Calu3 (cell line): ENCODE results near the gene TNRC6C. TPM values are rescaled to one million over a fixed set of nuclear protein-coding genes. Genes with fewer than 3 reads are reported as not detected.

Experiments used
- BruUV-seq: library from RNA; stranded (reverse); fragments of 400-500 nt; replicated peaks from 2 replicates; lab custom pipeline; 2021; lab: Mats Ljungman, UMichigan
- CTCF ChIA-PET: fragments of 300-600 bp; sonication (Branson Sonifier 250); formaldehyde crosslinking; loops from one replicate; lab custom pipeline; 2022; ENCODE audit warnings: antibody characterized with exemption; lab: Charles Lee
- DNase-seq: peaks from one replicate; pipeline ENCODE4 v3.0.0; 2022
- H3K27ac Mint-ChIP-seq: one replicate; pipeline ENCODE4 v1.8.0; 2022; ENCODE audit warnings: mixed read lengths; ENCODE audit not compliant: unreplicated experiment
- H3K27me3 Mint-ChIP-seq: one replicate; pipeline ENCODE4 v1.8.0; 2022; ENCODE audit warnings: mixed read lengths; ENCODE audit not compliant: unreplicated experiment
- H3K36me3 Mint-ChIP-seq: one replicate; pipeline ENCODE4 v1.8.0; 2022; ENCODE audit warnings: mild to moderate bottlenecking, moderate library complexity, mixed read lengths; ENCODE audit not compliant: insufficient read depth, unreplicated experiment
- H3K4me1 Mint-ChIP-seq: one replicate; pipeline ENCODE4 v1.8.0; 2022; ENCODE audit warnings: mild to moderate bottlenecking, low read depth, mixed read lengths; ENCODE audit not compliant: unreplicated experiment
- H3K4me3 Mint-ChIP-seq: one replicate; pipeline ENCODE4 v1.8.0; 2022; ENCODE audit warnings: mild to moderate bottlenecking, low read depth, moderate library complexity, mixed read lengths; ENCODE audit not compliant: unreplicated experiment
- H3K9me3 Mint-ChIP-seq: one replicate; pipeline ENCODE4 v1.8.0; 2022; ENCODE audit warnings: low read depth, mixed read lengths; ENCODE audit not compliant: unreplicated experiment
- intact Hi-C: fragments of 100-400 bp; cut with micrococcal nuclease; formaldehyde crosslinking; loops from one replicate; pipeline ENCODE4 v1.10.0; 2022; ENCODE audit not compliant: unreplicated experiment
- total RNA-seq: library from RNA; stranded (reverse); gene quantifications from 2 replicates; pipeline ENCODE4 v1.2.3, GENCODE V29; 2022
- TF ChIP-seq, protein P1 (sequence below): fragments of 200-600 bp; IDR thresholded peaks from one replicate; pipeline ENCODE4 v1.8.0; 2022; ENCODE audit warnings: antibody characterized with exemption; ENCODE audit not compliant: unreplicated experiment

Gene TNRC6C
- total RNA-seq, 1 experiment from 2014 or later, result 18.2 TPM

DNA sequence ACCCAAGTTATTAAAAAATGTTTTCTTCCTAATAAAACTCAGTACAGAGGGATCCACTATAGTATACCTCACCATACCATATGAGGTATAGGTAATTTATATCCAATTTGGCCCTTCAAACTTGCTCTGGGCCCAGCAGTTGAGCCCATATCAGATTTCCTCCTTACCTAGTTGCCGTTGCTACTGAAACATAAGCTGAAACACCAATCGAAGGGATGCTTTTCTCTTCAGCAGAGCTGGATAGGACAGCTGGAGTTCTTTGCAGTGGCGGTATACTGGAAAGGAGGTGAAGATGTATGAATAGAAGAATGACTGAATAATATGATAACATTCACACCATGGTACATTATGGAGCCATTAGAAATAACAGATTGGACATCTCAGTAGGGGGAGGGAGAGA is 42.7 kb downstream of the TNRC6C start:
- no TSS peak for BruUV-seq
- H3K4me3 Mint-ChIP-seq, result no peak overlapping the region
- no peak overlapping the region for H3K27ac Mint-ChIP-seq
- H3K27me3 Mint-ChIP-seq, result no peaks in the 10 kb centered on the region
- no peaks in the 10 kb centered on the region for H3K4me1 Mint-ChIP-seq
- no peaks in the 10 kb centered on the region for H3K36me3 Mint-ChIP-seq
- H3K9me3 Mint-ChIP-seq, result no peaks in the 10 kb centered on the region
- TF ChIP-seq, protein P1, sequence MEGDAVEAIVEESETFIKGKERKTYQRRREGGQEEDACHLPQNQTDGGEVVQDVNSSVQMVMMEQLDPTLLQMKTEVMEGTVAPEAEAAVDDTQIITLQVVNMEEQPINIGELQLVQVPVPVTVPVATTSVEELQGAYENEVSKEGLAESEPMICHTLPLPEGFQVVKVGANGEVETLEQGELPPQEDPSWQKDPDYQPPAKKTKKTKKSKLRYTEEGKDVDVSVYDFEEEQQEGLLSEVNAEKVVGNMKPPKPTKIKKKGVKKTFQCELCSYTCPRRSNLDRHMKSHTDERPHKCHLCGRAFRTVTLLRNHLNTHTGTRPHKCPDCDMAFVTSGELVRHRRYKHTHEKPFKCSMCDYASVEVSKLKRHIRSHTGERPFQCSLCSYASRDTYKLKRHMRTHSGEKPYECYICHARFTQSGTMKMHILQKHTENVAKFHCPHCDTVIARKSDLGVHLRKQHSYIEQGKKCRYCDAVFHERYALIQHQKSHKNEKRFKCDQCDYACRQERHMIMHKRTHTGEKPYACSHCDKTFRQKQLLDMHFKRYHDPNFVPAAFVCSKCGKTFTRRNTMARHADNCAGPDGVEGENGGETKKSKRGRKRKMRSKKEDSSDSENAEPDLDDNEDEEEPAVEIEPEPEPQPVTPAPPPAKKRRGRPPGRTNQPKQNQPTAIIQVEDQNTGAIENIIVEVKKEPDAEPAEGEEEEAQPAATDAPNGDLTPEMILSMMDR, result no peak
- DNase-seq, result no peak
- CTCF ChIA-PET, result interaction anchor here (0.6 kb wide), 1 partner anchor 80 kb away, joined by 3 read pairs; no protein-coding TSS in a partner anchor
- intact Hi-C loops, result no loop called here

DNA sequence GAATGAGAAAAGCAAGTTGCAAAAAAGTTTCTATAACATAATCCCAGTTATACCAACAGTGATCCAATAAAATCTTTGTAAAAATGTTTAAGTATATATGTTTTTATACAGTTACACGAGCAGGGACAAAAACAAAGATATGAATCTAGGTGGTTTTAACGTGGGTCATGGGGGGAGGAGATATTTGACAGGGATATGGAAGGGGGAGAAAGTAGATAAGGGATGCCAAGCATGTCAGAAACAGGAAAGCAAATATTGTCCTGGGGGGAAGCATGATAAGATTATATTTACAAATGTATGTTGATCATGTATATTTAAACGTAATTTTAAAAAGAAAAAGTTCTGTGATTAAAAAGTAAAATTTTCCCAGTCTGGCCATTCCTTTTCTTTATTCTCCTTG is 43.1 kb downstream of the TNRC6C start:
- H3K9me3 Mint-ChIP-seq, result no peaks in the 10 kb centered on the region
- no peak overlapping the region for H3K4me3 Mint-ChIP-seq
- no peaks in the 10 kb centered on the region for H3K36me3 Mint-ChIP-seq
- H3K27ac Mint-ChIP-seq, result no peak overlapping the region
- intact Hi-C loops, result no loop called here
- DNase-seq, result no peak
- no peaks in the 10 kb centered on the region for H3K27me3 Mint-ChIP-seq
- no TSS peak for BruUV-seq
- H3K4me1 Mint-ChIP-seq, result no peaks in the 10 kb centered on the region
- TF ChIP-seq, protein P1, result no peak
- CTCF ChIA-PET, result interaction anchor here (0.6 kb wide), 1 partner anchor 81 kb away, joined by 3 read pairs; no protein-coding TSS in a partner anchor

DNA sequence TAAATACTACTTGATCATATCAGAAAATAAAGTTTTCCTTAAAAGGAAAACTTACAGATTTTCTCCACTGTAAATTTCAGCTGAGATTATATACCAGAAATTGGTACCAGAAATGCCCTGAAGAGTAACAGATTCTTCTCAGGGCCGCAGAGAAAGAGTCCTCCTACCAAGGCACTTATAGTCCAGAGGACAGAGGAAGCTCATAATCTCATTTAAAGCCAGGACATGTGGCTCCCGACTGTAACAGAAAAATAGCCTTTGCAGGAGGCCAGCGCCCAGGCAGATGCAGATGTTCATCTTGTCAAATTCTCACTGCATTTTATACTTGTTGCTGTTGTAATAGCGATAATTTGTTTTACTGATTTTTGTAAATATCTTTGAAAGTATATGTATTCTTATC is 43.7 kb downstream of the TNRC6C start:
- no TSS peak for BruUV-seq
- no peaks in the 10 kb centered on the region for H3K36me3 Mint-ChIP-seq
- no peaks in the 10 kb centered on the region for H3K27me3 Mint-ChIP-seq
- H3K4me3 Mint-ChIP-seq, result no peak overlapping the region
- H3K27ac Mint-ChIP-seq, result no peak overlapping the region
- H3K4me1 Mint-ChIP-seq, result no peaks in the 10 kb centered on the region
- no peak for DNase-seq
- intact Hi-C loops, result no loop called here
- TF ChIP-seq, protein P1, result no peak
- no peaks in the 10 kb centered on the region for H3K9me3 Mint-ChIP-seq
- CTCF ChIA-PET, result interaction anchor here (0.6 kb wide), 1 partner anchor 197 kb away, joined by 4 read pairs; no protein-coding TSS in a partner anchor

DNA sequence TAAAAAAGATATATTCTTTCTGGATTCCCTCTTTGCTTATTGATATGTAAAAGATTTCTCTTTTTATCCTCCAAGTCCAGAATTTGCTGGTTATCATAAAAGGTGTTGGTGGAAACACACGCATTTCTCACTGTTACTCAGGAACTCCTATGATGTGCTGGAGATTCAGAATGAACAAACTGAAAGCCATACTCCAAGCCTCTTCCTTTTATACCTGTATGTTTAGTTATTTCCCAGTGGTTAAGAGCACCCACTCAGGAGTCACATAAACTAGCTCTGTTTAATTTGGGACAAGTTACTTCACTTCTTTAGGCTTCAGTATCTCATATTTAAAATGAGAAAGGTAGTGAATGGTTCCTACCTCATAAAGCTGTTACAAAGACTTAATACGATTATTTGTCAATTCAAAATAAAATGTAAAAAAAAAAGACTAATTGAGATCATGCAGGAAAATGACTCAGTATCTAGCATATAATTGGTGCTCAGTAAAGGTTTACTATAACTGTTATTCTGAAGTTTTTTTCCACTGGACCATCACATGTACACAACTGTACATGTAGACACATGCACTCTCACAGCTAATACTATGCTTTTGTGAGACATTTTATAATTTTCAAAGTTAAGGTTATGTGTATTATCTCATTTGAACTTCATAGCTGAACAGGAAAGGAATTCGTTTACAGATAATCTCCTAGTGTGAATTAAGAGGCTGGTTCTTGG is 47.1 kb downstream of the TNRC6C start:
- intact Hi-C loops, result no loop called here
- TF ChIP-seq, protein P1, result no peak
- H3K4me3 Mint-ChIP-seq, result no peak overlapping the region
- no peaks in the 10 kb centered on the region for H3K27me3 Mint-ChIP-seq
- no peaks in the 10 kb centered on the region for H3K36me3 Mint-ChIP-seq
- no peak overlapping the region for H3K27ac Mint-ChIP-seq
- CTCF ChIA-PET, result no interaction called here
- BruUV-seq, result no TSS peak
- H3K4me1 Mint-ChIP-seq, result no peaks in the 10 kb centered on the region
- DNase-seq, result no peak
- no peaks in the 10 kb centered on the region for H3K9me3 Mint-ChIP-seq
